Testis (tissue), 2 donors: ENCODE measurements around the gene RANBP3L.

Source experiments
- CTCF ChIP-seq, 3 experiments: fragments of 450-650 bp in 2 of 3; fragments of 200-600 bp in 1 of 3; sonication (generic) in 1 of 3; IDR thresholded peaks; one replicate each; pipeline ENCODE4 v1.5.1; 2016 to 2019; ENCODE audit warnings: antibody characterized with exemption in 3 of 3, mild to moderate bottlenecking in 2 of 3, moderate library complexity in 1 of 3
- POLR2A ChIP-seq: fragments of 450-650 bp; IDR thresholded peaks from one replicate; pipeline ENCODE4 v1.6.1; 2017; ENCODE audit warnings: antibody characterized with exemption, mild to moderate bottlenecking, moderate library complexity

DNA sequence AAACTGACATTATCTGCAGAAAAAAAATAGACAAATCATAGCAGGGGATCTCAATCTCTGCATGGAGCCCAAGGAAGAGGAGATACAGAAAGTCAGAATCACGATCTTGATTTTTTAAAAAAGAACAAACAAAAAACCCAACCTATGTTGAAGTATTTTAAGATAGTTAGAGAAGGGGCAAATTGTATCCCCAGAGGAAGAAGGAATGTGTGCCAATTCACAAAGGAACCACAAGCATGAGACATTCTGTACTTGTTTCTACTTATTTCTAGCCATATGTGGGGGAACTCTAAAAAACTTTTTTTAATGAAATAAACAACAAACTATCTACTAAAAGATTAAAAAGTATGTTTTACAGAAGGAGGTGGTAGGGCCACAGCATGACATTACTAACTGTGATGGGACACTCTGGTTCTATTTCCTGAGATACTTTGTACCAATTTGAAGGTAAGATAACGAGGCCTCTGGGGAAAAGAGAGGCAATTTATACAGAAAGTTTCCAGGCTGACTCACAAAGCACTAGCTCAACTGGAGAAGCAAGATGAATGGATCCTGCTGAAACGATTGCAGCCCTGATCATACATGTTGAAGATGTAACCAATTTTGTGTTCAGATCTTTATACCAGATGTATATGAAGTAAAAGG lies 22.5 kb downstream of the RANBP3L start:
- TF ChIP-seq CTCF (IDR thresholded peaks at IDR 0.05) = no peak
- no peak for TF ChIP-seq POLR2A
